HG02571 (cell line): ENCODE measurements around the gene CEP104.

Experiments
- ATAC-seq: cut with Tn5 transposase; IDR thresholded peaks from one replicate; pipeline ENCODE4 v1.9.1; 2021; ENCODE audit warnings: mild to moderate bottlenecking, moderate library complexity; ENCODE audit not compliant: unreplicated experiment

Gene CEP104

DNA sequence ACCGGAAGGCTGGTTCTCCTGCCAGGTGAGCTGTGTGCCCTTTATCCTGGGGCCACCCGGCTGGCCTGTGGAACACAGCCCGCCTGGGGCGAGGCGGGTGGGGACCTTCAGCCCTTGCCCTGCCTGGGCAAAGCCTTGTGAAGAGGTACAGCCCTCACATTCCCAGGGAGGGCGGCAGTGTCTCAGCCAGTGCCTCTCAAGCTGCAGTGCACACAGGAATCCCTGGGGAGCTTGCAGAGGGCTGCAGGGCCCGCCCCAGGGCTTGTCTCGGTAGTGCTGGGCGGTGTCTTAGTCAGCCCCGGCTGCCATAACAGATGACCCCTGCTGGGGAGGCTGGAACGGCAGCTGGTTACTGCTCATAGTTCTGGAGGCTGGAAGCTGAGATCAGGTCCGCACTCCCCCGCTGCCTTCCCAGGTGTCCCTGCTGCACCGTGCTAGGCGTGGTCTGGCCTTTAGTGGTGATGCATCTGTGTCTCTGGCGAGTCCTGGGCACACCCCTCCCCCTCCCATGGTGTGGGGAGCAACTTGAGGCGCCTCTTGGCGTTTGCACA, 12.8 kb upstream of the CEP104 start:
- no peak for ATAC-seq

DNA sequence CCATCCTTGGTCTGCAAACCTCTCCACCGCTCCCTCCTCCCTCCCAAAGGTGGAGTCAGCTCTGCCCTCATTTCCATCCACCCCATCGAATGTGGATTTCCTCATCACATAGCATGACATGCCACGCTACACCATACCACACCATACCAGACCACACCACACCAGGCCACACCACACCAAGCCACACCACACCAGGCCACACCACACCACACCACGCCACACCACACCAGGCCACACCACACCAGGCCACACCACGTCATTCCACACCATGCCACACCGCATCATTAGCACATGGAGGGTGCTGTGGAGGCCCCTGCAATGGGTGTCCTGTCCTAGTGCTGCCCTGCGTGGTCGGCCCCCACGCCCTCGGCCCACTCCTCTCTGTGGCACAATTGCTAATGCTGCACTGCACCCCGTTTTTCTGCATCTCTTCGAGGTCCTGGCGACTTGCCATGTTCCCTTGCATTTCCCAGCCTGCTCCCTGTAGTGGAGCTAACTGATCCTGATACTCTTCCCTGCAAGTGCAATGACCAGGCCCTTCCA, 11.5 kb upstream of the CEP104 start:
- no peak for ATAC-seq

DNA sequence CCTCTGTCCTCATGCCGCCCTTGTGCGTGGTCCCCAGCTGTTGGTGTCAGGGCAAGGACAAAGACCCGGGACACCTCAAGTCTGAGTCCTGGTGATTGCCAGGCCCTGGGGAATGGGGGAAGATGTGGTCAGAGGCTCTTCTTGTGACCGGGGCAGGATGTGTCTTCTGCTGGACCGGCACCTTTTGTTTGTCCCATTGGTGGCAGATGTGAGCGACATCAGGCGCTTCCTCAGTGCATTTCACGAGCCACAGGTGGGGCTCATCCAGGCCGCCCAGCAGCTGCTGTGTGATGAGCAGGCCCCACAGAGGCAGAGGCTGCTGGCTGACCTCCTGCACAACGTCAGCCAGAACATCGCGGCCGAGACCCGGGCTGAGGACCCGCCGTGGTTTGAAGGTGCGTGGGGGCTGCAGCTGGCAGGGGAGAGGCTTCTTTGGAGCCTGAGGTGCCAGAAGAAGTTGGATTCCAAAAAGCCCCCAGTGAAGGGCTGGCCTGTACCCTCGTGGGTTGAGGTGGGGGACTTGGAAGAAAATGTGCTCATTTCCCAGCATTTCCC, 8.7 kb upstream of the CEP104 start:
- no peak for ATAC-seq

DNA sequence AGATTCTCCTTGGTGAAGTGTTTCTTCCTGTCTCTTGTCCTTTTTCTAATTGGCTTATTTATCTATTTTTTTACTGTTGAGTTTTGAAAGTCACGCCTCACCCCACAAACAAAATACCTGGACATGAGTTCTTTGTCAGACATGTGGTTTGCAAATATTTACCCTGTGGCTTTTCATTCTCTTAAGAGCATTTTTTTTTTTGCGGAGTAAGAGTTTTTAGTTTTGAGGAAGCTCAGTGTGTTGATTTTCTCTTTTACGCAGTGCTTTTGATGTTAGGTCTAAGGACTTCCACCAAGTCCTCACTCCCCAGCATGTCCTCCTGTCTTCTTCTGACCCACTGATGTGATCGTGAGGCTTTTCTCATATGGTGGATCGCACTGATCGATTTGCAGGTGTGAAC, 7.9 kb upstream of the CEP104 start:
- no peak for ATAC-seq

DNA sequence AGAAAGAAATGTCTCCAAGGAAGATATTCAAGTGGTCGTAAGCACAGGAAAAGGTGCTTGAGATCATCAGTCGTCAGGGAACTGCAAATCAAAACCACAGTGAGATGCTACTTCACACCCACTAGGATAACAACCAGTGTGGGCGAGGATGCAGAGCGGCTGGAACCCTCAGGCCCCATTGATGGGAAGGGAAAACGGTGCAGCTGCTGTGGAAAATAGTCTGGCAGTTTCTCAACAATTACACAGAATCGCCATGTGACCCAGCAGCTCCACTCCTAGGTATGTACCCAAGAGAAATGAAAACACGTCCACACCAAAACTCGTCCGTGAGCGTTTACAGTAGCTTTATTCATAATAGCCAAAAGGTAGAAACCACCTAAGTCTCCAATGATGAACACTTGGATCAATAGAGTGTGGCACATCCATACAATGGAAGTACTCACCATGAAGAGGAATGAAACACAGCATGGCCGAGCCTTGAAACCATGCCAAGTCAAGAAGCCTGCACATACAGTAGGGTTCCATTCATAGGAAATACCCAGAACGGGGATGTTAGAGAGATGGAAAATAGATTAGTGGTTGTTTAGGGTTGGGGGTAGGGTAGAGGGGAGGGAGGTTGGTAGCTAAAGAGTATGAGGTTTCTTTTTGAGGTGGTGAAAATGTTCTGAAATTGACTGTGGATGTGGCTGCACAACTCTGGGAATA, 6.4 kb upstream of the CEP104 start:
- ATAC-seq = no peak

DNA sequence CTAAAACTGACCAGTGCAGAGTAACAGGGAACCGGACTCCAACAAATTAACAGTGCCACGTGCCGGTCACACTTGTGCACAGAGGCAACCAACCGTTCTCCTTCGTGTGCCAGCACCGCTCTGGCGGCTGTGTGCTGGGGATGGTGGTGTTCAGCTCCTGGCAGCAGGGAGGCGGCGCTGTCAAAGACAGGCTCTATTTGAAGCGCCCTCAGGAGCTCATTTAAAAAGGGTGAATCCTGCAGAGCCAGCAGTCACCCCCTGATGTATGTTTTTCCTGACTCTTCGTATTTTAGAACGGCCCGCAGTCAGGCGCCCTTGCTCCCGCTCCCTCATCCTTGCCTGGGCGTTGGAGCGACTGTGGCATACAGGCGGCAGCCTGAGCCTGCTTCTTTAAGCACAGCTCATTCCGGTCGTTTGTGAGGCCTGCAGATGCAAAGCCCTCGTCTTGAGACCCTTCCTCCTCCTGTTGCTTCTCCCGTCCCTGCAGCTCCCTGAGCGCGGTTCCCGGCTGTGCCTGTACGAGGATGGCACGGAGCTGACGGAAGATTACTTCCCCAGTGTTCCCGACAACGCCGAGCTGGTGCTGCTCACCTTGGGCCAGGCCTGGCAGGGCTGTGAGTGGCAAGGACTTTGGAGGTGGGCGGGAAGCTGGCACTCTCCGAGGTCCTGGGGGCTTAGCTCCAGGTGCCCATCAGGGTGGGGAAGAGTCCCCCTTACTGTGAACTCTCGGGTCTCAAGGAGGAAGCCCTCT, 1.4 kb upstream of the CEP104 start:
- no peak for ATAC-seq

DNA sequence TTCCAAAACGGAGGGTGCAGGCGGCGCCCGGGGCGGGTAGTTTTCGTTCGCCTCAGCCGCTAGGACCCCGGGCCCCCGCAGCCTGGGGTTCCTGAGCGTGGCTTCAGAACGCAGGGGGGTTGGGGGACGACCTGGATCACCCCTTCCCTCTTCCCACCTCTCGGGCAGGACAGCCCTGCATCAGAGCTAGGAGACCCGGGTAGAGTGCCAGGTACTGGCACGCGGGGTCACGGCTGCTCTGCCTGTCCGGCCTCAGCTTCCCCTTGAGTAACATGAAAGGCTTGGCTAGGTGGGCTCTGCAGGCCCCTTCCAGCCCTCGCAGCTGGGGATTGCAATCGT, 749 bp upstream of the CEP104 start:
- ATAC-seq = no peak

DNA sequence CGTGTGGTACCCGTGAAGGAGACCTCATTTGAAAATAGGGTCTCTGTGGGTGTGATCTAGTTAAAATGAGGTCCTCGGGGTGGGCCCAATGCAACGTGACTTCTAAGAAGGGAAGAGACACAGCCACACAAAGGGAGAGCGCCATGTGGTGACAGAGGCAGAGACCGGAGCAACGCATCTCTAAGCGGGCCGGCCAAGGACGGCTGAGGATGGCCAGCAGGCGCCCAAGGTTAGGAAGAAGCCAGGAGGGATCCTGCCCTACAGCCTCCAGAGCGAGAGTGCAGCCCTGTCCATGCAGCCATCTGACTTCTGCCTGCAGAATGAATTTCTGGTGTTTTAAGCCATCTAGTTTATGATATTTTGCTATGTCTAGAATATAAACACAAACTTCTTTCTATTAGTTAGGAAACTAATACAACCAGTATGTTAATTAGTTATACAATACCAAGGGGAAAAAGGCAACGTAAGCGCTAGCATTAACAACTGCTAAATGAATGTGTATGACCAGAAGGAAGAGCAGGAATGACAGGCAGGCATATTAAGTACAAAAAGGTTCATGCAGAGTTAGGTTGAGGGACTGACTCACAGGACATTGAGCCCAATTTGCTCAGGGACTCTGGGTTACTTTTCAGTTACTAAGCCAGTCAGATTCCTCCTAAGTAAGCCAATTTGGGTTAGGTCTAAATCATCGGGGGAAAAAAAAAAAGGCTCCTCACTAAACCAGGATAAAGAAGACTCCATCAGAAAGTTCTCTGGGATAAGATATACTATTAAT, 4.1 kb downstream of the CEP104 start:
- ATAC-seq = no peak

DNA sequence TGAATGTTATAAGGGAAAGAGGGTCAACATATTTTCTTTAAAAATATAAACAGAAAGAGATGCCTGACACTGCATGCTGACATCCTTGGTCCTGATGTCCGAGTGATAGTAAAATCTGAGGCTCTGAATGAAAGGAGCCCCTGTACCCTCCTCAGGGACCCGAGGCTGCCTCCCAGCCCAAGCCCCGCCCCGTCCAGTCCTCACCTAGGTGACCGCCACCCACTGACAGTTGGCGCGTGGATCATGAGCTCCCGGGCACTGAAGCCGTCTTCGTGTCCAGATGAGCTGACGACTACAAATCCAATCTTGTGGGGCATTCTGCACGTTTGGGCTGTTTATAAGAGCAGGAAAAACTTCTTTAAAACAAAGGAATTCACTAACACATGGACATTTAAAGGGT, 4.9 kb downstream of the CEP104 start:
- ATAC-seq = no peak

DNA sequence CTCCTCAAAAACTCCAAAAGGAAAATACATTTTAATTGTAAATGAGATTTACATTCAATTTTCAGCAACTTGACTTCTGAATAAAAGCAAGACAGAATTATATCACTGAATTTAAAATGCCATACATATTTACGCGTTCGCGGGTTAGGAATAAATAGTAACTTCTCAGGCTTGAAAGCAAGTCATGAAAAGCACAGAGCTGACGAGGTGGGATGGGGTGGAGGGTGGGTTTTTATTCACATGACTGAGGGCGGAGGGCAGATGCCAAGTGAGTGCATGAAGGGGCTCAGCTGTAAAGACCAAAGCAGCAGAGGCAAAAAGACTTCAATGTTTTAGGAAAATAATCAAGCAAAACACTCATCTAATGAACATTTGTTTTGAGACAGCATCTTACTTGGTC, 5.7 kb downstream of the CEP104 start:
- no peak for ATAC-seq

DNA sequence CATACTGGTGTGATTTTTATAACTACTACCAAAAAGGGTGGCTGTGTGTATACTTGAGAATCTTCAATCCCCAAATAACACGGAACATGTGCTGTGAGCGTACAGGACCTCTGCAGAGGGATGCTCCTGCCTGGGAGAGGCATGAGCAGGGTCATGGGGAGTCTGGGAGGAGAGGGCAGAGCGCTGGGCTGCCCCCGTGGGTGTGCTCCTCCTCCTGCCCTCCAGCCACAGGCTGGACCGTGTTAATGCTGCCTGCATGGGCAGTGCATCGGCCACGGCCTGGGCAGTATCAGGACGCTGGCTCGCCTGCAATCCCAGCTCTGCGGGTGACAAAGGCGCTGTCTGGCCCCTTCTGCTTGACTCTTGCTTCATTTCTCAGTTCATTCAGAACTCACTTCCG, 6.2 kb downstream of the CEP104 start:
- no peak for ATAC-seq

DNA sequence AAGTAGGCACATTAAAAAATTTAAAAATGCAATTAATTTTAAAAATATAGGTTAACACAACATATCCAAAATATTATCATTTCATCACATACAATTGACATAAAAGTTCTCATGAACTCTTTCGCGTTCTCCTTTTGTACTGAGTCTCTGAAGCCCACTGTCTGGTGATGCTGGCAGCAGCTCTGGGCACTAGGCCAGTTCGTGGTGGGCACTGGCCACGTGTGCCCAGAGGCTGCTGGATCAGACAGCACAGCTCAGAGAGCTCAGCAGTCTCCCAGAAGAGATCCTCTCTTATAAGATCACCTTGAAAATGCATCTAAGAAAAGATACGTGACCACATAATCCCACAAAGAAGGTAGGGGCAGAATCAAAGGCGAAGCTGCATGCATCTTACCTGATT, 9.9 kb downstream of the CEP104 start:
- no peak for ATAC-seq

DNA sequence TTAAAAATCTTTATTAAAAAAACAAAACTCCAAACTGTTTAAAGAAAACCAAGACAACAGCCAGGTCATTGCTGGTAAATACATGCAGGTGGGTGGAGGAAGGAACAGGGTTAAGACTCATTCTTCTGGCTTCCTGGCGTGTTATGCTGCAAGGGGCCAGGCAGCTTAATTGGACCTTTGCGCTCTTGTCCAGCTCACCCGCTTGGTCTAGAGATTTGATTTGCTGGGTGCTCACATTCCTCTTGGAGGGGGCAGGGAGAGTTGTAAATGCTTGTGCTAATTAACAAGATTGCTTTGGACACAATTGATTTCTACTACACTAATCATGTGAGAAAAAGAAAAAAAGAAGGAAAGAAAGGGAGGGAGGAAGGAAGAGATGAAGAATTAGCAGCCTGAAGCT, 10.5 kb downstream of the CEP104 start:
- ATAC-seq = no peak

DNA sequence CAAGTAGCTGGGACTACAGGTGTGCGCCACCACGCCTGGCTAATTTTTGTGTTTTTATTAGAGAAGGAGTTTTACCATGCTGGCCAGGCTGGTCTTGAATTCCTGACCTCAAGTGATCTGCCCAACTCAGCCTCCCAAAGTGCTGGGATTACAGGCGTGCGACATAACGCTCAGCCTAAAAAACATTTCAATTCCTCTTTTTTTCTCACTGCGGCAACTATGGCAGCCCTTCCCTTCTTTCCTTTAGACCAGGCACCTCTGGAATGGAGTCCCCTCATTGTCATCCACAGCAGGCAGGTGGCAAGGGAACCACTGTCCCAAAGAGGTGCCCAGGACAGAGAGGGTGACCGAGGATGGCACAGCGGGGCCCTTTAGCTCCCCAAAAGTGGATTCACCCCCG, 14.1 kb downstream of the CEP104 start:
- ATAC-seq = no peak

DNA sequence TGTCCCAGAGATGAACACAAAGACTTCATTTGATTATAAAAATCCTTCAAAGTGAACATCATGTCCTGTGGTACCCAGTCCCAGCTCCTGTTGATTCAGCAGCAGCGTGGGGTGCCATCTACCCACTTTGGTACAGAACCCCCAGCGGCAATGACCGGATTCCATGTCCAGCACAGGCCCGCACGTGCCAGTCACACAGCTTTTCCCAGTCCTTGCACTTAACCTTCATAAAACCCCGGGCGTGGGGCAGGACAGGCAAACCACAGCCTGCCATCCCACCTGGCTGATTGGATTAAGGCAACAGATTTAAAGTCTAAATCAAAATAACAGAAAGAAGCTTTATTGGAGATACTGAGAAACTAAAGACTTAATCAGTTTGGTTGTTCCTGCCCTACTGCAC, 15.5 kb downstream of the CEP104 start:
- no peak for ATAC-seq

DNA sequence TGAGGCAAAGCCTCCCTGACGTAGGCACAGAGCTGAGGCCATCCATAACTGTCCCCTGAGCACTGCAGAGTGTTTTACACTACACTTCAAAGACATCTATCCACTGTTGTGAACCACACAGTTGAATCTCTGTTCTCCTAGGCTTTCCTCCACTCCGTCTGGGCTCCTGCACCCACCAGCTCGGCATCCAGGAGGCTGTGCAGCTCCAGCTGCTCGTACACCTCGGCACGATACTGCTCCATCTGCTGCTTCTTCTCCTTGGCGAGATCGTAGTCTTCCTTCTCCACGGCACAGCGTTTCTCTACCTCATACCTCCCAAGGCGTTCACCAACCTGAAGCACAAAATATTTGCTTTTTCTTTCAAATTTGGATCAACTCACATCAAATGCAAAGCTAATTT, 18.2 kb downstream of the CEP104 start:
- ATAC-seq = no peak

DNA sequence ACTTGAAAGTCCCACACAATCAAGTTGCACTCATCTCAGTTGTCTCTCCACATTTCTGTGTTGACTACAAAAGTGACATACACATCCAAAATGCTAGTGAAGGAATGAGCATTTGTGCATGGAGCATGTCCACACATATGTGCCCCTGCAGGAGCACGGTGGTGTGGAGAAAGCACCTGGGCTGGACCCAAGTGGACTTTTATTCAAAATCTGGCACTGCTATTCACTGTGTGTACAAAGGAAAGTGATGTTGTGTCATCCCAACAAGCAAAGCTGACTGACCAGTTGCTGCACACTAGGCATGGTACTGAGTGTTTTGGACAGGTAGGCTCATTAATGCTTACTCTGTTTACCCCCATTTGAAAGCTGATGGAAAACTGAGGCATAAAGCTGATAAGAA, 19.3 kb downstream of the CEP104 start:
- no peak for ATAC-seq

DNA sequence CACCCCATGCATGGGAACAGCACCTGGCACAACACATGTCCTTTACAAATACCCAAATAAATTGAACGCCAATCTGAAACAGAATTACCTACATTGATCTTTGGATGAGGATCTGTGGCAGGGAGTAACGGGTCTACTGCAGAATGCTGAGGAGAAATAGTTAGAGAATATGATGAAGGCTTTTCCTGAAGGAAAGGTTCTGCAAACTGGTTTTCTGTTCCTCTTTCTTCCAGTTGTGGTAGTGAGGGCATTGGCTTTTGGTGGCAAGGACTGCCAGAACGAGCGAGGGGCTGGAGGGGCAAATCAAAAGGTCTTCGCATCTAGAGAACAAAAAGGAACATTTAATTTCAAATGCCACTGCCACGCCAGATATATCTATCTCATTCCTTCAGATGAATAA, 19.8 kb downstream of the CEP104 start:
- ATAC-seq = no peak

DNA sequence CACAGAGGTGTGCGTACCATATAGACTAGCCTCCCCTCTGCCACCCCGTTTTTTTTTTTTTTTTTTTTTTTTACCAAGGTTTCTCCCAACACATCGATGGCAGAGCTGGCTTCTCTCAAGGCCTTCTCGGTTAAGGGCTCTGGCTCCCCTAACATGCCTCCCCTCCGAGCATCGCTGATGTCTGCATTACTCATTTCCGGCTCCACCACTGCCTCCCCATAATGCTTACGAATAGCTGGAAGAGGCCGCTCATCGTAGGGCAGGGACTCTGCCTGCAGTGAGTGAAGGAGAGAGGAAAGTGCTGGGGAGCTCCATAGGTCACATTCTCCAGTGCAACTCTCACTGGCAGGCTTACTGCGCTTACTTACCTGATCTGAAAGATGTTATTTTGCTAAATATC, 20.6 kb downstream of the CEP104 start:
- no peak for ATAC-seq

DNA sequence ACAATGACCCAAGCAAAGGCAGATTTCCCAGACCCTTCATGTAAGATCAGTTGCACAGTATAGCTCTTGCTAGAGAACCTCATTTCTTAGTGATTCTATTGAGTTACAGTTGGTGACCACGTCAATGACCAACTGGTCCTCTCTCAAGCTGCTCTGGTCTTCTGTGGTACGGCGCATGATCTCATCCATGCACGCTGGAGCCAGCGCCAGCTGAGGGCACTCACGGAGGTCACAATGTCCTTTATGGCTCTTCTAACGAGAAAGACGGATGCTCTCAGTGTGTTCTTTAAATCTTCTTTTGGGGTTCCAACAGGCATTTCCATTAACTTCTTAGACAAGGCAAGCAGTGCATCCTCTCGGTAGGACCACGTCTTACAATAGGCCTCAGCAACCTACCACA, 22.3 kb downstream of the CEP104 start:
- no peak for ATAC-seq

DNA sequence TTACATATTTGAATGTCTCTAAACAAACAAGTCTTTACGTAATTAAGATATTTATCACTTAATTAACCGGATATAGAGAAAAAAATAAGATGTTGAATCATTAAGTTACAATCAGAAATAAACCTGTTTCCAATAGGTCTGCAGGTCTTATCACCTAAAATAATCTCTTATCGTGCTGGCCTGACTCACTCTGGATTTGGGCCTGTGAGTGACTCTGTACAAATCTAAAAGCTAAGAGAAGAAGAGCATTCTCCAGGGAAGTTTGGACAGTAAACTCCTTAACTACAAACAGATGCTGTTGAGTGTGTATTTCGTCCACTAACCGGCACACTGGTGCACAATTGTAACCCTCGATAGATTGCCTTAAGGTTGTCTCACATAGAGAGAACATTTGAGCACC, 25.3 kb downstream of the CEP104 start:
- ATAC-seq = no peak
